Keratinocyte (primary cell): ENCODE measurements around the gene C4orf54.

Source experiments
- CTCF ChIP-seq, 3 experiments: IDR thresholded peaks in 1 of 3; conservative IDR thresholded peaks in 1 of 3; optimal IDR thresholded peaks in 1 of 3; 2 replicates in 2 of 3; 3 replicates in 1 of 3; pipeline versions ENCODE3 to v1.5.1; 2011; ENCODE audit warnings: low read length in 3 of 3, mild to moderate bottlenecking in 3 of 3, moderate library complexity in 2 of 3, control low read depth in 1 of 3, inconsistent platforms in 1 of 3; ENCODE audit not compliant: insufficient read depth in 2 of 3; ENCODE audit errors: extremely low read depth in 1 of 3
- EZH2 ChIP-seq: IDR thresholded peaks from one replicate; pipeline ENCODE4 v1.6.1; 2012; ENCODE audit warnings: inconsistent platforms, mild to moderate bottlenecking, low read length, moderate library complexity

- TF ChIP-seq CTCF (optimal IDR thresholded peaks at IDR 0.05 in 1 of 3, IDR thresholded peaks at IDR 0.05 in 1 of 3, conservative IDR thresholded peaks at IDR 0.05 in 1 of 3; ENCODE audit: extremely low read depth in 1 of 3, insufficient read depth in 2 of 3, low read length in 3 of 3) (no peak), EZH2 (no peak)
Observed at GRCh38 chr4:99636422-99636821, 21.2 kb downstream of the C4orf54 start.
